Stimulated activated CD4-positive, alpha-beta T cell treated with anti-CD3 and anti-CD28 coated beads, Interleukin-1b, Interleukin-23, amount 100 ng/mL, for 48 hours (primary cell): ENCODE measurements around the gene MTFR1L.

Experiments used
- DNase-seq: peaks from one replicate; pipeline ENCODE4 v3.0.0-alpha.2; 2020

Gene MTFR1L

DNA sequence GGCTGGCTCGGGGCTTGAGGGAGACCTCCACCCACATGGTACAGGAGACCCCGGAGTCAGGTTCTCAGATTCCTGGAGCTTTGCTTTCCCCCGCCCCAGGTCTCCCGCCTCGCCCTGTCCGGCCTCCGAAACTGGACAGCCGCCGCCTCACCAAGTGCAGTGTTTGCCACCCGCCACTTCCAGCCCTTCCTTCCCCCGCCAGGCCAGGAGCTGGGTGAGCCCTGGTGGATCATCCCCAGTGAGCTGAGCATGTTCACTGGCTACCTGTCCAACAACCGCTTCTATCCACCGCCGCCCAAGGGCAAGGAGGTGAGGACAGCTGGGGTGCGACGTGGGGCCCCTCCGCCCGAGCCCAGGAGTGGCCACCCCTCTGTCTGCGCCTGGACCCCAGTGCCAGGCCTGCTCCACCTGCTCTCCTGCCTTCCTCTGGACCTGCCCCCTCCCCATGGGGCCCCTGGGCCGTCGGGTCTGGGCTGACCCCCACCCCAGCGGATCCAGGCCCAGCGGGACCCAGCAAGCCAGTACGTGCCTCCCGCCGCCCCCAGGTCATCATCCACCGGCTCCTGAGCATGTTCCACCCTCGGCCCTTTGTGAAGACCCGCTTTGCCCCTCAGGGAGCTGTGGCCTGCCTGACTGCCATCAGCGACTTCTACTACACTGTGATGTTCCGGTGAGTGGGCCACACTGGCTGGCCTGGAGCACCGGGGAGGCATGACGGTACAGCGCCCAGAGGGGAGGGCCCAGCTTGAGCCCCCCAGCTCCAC lies 11.1 kb upstream of the MTFR1L start:
- no peak for DNase-seq

DNA sequence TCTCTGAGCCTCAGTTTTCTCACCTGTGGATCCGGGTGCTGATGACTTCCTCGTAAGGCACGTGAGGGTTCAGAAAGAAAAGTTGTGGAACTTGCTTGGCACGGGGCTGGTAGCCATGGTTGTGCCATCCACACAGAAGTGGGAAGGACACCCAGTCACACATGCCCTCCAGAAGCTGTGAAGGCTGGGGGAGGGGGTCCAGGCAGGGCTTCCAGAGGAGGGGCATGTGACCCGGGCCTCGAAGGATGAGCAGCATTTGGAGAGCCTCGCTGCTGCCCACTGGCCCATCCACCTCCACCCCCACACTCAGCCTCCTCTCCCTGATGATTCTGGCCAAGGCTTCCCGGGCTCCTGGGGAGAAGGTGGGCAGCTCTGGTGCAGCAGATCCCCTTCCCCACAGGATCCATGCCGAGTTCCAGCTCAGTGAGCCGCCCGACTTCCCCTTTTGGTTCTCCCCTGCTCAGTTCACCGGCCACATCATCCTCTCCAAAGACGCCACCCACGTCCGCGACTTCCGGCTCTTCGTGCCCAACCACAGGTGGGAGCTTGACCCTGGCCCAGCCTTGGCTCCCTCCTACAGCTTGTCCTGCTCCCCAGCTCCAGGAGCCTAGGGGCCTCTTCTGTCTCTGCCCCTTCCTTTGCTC lies 10.3 kb upstream of the MTFR1L start:
- no peak for DNase-seq

DNA sequence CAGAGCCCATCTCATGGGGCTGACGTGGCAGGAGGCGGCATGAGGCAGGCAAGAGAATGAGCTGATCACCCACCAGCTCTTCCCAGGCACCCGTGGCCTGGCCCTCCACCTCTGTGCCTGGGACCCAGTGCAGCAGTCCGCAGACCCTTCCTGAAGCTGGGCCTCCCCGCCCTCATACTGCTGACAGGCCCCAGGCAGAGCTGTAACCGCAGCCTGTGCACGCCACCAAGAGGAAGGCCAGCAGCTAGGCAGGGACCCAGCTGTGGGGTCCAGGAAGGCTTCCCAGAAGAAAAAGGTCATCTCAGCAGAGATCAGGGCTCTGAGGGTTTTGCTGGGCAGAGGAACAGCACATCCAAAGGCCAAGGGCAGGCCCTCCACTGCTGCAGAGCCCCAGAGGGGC lies 9.8 kb upstream of the MTFR1L start:
- no peak for DNase-seq

DNA sequence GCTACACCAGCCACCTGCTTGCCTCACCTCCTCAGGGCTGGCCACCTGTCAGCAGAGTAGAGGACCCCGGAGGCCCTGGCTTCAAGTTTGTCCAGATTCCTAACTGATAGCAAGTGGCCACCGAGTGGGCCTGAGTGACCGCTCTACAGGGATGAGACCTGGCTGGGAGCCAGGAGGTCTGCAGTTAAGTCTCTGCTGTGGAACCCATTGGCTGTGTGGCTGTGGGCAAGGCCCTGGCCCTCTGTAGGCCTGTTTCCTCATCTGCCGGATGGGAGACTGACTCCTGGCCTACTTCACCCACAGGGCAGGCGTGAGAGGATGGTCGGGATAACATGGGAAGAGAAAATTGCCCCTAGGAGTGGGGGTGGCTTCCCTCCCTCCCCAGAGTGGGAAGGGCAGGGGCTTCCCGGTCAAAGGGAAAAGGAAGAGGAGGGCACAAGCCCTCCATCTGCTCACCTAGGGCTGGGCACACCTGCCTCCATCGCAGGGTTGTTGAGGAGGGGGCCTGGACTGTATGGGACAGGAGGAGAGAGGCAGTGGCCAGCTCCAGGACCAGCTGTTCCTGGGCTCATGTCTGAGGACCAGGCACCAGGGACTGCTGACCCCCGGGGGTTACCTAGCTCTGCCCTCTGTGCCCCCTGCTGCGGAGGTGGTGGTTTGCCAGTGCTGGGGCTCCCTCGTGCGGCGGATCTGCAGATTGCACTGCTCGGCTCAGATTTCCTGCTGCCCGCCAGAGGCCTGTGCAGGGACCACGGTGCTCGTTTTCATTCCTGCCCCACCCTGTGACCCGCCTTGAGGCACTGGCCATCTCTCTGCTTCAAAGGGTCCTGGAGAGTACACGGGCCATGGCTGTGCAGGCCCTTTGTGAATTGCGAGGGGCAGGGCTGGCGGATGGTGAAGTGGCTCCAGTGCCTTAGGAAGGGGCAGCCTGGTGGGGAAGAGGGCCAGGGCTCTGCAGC lies 9.1 kb upstream of the MTFR1L start:
- peak; percentile 75 for DNase-seq

DNA sequence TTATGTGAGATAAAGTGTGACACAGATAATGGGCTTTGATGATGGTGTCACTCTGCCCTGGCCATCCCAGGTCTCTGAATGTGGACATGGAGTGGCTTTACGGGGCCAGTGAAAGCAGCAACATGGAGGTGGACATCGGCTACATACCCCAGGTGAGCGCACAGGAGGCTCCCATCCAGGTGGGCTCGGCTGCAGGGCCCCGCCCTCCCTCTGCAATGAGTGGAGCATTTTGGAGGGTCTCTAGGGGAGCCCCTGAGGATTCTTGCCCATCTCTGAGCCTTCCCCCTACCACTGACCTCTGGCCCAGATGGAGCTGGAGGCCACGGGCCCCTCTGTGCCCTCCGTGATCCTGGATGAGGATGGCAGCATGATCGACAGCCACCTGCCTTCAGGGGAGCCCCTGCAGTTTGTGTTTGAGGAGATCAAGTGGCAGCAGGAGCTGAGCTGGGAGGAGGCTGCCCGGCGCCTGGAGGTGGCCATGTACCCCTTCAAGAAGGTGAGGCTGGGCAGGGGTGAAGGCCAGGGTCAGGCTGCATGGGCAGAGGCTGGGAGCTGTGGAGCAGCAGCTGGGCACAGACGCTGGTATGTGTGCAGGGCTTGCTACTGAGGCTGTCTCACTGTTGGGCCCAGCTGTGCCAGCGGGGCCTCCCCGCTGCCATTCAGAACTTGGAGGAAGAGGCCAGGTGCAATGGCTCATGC lies 8.2 kb upstream of the MTFR1L start:
- no peak for DNase-seq

DNA sequence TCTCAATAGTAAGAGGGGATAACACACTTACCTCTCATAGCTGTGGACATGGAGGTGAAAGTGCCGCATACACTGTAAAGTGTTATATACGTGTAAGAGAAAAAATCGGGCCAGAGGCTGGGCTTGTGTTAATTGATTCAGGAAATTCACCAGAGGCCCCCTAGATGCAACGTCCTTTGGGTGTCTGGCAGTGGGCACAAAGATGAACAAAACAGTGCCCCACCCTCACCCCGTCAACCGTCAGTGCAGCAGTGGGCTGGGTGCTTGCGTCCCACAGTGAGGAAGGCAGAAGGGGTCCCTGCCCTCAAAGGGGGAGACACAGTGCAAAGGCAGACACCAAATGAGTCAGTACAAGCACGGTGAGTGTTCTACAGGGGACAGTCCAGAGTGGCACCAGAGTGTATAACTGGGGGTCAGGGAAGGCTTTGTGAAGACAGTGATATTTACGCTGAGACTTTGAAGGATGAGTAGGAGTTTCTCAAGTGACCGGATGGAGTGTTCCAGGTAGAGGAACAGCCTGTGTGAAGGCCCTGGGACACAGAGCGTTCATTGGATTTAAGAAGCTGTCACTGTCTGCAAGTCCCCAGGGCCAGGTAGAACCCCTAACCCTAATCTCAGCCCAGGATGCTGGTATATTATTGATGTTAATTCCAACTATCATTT lies 6.6 kb upstream of the MTFR1L start:
- no peak for DNase-seq

DNA sequence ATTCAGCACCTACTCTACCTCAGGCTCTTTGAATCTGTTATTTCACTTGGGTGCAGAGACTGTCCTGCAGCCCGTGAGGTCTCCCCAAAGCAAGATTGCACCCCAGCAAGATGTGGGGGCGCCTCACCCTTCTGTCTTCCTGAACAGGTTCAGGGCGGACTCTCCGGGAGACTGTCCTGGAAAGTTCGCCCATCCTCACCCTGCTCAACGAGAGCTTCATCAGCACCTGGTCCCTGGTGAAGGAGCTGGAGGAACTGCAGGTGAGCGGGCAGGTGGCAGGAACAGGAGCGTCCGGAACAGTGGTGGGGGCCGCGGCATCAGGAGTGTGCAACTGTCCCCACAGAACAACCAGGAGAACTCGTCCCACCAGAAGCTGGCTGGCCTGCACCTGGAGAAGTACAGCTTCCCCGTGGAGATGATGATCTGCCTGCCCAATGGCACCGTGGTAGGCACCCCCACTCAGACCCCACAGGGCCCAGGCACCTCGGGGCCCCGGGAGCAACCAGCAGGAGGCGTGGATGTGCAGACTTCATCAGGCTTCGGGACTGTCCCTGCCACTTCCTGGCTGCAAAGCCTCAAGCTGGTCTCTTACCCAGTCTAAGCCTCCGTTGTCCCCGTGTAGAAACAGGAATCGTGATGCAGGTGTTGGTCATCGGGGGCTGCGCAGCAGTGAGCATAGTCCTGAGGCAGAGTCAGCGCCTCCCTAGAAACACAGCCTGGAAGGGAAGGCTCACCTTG lies 5.9 kb upstream of the MTFR1L start:
- DNase-seq = no peak

DNA sequence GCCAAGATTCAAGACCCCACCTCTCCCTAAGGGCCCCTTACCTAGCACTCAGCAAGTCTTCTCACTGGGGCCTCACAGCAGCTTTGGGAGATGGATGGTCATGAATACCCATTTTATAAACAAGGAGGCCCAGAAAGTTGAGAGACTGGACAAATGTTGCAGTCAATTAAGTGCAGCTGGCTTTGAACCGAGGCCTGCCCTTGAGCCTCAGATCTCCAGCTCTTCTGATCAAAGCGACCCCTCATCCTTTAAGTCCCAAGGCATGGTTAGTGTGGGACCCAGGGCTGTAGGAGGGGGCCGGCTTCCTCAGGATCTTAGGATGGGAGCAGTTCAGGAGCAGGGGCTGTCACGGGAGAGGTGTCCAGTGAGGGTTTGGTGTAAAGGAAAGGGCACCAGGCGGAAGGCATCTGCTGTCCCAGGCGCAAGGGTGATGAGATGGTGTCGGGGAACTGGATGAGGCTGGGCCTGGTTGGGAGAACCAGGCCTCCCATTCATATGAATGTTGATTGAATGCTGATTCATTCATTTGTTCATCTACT lies 5.1 kb upstream of the MTFR1L start:
- DNase-seq = no peak

DNA sequence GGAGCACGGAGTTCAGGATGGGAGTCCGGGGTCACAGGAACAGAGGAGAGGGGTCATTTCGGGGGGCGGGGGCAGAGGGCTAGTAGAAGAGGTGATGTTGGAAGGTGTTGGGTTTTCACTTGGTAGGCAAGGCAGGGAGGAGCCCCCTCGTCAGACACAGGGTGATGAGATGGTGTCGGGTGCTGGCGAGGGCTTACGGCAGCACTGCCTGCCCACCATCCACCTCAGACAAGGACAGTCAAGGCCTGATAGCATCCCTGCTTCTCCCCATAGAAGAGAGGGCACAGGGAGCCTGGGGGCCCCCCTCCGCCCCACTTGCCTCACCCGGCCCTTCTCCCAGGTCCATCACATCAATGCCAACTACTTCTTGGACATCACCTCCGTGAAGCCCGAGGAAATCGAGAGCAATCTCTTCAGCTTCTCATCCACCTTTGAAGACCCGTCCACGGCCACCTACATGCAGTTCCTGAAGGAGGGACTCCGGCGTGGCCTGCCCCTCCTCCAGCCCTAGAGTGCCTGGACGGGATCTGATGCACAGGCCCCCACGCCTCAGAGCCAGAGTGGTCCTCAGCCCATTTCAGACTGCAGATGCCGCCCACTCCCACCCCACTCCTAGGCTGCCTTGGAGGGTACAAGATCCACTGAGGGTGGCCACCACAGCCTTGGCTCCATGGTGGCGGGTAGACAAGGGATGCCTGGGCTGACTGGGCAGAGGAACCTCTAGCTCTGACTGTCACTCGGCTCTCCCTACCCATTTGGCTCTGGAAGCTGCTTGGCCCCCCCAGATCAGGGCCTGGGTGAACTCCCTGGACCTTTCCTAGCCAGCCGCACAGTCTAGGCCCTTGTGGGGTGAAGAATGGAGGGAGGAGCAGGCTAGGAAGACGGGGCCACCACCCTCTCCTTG lies 4.3 kb upstream of the MTFR1L start:
- no peak for DNase-seq

DNA sequence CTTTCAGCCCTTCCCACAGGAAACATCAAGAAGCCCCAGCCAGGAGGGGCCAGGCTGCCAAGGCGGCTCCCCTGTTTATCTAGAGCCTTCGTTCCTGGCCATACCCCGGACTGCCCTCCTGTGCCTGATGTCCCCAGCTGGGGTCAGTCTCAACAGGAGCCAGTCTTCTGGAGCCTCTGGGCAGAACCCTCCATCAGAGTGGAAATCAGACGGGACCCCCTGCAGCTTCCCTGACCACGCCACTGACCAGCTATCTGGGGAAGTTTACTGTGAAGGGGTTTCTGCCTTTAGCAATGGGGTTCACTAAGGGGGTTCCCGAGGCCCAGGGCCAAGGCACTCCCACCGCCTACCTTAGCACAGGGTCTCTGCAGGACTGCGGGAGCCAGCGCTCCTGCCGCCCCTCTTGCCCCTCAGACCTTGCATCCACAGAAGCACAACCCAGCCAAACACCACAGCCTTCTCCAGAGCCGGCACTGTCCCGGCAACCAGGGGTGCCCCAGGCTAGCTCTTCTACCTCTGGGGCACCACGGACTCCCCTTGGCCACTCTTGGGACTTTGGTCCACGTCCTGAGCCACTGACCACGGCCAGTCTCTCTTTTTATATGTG lies 3.5 kb upstream of the MTFR1L start:
- DNase-seq = no peak

DNA sequence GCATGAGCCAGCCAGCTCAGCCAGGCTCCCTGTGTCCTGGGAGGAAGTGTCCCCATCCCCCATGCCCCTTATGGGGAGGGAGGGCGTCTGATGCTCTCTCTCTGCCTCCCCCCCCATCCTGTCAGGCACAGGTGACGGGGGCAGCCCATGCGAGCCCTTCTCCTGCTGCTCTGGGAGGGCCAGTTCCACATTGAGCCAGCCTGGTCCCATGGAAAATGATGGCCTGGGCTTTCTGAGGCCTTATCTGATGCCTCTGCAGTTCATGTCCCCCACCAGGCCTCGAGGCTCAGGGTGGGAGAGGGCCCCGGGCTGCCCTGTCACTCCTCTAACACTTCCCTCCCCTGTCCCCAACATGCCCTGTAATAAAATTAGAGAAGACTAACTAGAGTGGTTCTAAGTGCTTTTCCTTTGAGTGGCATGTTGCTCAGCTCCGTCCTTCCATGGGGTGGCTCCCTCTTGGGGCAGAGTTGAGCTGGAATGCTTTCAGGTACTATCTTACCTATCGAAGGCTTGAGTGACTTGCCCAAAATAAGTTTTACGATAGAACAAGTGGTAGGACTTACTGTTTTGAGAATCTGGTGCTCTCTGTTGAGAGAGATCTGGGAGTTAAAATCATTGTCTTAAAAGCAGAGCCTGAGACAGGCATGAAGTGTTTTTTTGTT lies 1.8 kb upstream of the MTFR1L start:
- no peak for DNase-seq

DNA sequence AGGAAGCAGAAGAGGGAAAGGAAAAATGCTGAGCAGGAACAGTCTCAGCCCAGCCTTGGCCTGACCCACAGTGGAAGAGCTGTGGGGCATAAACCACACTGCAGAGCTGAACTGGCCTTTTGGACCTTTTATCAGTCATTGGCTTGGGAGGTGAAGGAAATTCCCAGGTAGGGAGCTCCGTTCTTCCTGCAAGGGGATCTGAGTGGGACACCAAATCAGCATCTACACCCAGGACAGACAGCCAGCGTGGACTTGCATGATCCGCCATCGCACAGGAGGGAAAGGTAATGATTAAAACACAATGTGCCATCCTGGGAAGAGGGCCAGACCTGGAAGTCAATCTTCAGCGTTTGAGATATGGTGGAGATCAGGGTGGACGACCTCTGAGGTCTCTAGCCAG lies 1.2 kb upstream of the MTFR1L start:
- DNase-seq = no peak

DNA sequence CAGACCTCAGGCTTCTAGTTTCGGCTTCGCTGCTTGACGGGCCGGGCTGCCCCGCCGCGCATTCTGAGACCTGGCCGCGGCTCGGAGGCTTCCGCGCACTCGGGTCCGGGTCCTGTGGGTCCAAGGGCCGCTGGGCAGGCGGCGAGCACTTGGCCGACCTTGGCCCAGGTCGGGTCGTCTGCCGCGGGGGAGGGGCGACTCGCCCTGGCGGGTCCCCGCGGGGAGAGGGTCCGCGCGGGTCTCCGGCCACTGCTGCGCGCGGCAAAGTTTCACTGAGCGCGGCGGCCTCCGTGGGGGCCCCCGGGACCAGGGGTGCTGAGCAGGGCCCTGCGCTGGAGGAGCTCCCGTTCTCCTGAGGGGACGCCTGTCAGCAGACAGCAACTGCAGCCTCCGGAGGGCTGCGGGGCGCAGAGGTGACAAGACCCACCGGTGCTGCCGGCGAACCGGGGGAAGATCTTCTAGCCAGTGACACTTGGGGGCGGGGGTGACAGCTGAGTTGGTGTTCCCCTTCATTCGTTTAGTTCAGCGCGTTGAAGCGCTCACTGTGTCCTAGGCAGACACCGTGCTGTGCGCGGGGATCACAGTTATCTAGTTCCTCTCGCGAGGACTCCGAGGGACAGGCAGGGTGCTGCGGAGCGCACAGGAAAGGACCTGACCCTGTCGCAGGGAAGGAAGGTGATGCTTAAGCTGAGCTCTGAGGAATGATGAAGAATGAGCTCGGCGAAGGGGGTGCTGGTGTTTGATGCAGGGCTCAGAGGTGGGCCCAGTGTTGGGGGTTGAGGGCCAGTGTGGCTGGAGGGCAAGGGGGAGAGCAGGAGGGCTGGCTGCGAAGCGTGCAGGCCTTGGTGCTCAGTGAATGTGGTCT lies 725 bp downstream of the MTFR1L start:
- peak; percentile 78 for DNase-seq

DNA sequence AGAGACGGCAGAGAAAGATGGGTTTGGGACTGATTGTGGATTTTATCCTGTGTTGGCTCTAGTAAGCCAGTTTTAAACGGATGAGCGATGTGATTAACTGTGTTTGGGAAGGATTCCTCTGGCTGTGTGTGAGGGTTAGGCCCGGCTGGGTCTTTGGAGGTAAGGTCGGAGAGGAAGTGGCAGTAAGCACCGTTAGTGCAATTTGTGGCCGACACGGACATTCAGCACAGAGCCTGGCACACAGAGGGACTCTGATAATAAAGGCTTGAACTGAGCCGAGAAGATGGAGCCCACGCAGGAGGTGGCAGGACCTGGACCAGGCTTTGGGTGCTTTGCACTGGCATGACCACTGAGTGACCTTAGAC lies 1.3 kb downstream of the MTFR1L start:
- DNase-seq = no peak

DNA sequence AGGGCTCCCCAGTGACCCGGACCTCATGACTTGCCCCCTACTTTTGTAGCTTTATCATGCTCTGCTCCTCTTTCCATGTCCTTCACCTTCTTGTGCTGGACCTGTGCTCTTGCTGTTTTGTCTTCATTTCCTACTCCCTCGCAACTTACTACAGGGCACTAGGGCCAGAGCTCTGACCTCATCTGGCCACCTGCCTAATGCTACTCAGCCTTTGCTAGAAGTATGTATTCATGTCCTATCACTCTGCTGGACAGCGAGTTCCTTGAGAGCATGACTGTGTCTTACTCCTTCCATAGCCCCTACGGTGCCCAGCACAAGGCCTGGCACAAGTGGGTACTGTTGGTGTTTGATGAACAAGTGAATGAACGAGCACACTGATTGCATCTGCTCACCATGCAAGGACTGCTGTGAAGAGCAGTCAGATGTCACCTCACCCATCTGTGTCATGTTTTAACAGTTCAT lies 1.9 kb downstream of the MTFR1L start:
- no peak for DNase-seq

DNA sequence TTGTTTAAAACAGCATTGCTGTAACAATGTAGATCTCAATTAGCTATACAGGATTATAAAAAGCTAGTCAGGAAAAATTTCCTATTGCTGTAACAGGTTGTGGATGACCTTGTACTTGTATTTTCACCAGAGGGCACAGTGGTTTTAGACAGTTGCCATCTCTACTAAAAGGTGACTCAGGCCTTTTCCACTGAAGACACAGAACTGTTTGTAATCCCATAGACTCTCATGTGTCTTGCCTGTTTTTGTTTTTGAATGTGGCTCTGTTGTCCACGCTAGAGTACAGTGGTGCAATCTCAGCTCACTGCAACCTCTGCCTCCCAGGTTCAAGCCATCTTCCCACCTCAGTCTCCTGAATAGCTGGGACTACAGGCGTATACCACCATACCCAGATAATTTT lies 5.9 kb downstream of the MTFR1L start:
- DNase-seq = no peak

DNA sequence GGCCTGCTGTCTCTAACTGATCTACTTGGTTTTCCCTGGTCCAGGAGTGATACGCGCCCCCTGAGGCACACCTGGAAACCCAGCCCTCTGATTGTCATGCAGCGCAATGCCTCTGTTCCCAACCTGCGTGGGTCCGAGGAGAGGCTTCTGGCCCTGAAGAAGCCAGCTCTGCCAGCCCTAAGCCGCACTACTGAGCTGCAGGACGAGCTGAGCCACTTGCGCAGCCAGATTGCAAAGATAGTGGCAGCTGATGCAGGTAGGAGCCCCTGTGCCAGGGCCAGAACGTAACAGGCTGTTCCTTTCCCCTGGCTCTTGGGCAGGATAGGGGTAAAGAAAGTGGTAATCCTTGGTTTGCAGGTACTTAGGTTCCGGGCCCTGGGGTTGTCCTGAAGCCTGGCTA lies 6.8 kb downstream of the MTFR1L start:
- DNase-seq = no peak

DNA sequence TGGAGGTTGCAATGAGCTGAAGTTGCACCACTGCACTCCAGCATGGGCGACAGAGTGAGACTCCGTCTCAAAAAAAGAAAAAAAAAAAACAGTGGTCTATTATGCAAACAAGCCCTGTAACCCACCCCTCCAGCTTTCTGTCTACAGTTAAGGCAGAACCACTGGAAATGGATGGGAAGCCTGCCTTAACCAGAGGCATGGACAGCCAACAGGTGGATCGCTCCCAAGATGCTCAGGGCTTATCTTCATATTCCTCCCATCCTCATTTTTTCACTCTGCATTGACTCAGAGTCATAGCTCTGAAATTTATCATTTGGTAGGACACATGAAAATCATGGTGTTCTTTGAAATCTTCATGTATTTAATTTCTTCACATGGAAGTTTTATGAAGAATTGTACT lies 8.7 kb downstream of the MTFR1L start:
- no peak for DNase-seq
